Measurements from ENCODE around the gene SETD3.

The SETD3 gene

DNA sequence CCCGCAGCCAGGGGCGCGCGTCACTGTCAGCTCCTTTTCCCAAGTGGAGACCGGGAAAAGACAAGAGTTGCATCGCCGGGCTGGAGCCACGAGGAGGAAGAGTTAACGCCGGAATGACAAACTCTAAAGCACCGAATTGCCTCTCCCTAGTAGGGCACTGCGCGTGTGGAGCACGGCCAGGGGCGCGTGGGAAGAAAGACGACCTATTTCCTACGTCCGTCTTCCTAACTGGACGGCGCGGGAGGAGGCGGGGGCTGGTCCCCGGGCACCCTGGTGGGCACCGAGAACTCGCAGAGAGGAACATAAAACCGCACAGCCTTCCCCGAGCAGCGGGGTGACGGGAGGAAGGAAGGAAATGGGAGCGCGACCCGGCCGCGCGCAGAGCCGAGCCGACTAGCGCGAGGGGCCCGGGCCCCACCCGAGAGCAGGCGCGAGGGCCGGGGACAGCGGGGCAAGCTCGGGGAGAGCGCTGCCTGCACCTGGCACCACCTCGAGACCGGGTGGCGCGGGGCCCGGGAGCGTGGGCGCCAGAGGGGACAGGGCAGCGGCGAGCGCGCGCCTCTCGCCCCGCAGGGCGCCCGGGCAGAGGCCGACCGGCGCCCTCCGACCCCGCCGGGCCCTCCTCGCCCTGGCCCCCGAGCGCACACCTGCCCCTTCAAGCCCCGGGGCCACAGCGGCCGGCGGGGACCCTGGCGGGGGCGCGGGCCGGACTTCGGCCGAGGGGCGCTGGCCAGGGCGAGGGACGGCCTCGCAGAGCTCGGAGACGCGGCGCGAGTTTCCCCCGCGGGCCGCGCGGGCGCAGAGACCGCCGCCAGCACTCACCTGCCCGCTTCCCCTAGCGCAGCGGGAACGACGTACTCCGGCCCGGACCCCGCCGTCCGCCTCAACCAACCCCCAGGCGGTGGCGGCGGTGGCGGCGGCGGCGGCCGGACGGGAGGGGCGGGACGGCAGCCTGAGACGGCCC lies at the start of gene SETD3:
SETD3 (minus strand) TSS at position 954 of the 964 bp plus-strand sequence. CDS start 15,054 bp downstream, outside the sequence.
- DNase-seq, result peak; percentile 32

DNA sequence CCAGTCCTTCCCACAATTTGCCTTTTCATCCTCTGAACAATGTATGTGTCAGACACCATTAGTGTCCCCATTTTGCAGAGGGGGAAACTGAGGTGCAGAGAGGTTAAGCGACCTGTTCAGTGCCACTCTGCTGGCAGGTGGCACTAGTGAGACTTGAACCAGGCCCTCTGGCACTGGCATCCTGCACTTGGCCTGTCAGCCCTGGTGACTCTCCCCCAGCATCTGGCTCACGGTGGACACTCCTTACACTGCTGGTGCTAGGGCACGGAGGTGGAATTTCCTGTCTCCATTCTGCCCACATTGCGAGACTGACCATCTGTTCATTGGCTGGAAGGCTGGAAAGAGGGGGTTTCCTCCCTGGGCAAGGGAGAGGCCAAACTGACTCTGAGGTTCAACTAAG lies 49.2 kb upstream of the SETD3 start:
- DNase-seq, result no peak

DNA sequence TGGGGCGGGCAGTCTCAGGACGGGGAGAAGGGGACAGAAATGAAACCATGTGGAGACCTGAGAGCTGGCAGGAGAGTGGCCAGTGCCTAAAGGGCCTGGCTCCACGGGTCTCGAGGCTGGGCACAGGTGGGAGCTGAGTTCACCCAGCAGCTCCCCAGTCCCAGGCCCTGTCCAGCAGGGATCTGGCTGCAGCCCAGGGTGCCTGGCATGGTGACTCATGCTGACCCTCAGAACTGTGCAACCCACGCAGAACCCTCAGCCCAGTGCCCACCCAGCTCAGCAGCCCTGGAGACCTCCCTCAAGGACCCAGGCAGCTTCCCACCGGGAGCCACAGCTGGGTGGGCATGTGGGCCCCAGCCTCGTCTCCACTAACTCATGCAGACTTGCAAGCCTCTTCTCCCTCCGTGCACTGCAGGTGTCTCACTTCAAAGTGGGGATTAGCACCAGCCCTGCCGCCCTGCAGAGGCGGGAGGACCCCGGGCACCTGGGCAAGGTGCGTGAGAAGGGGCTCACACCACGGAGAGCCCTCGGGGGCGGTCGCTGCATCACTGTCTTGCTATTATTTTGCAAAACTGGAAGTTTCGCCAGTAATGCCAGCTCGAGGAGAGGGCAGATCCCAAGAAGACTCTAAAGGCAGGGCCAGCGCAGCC lies 46.9 kb upstream of the SETD3 start:
- no peak for DNase-seq

DNA sequence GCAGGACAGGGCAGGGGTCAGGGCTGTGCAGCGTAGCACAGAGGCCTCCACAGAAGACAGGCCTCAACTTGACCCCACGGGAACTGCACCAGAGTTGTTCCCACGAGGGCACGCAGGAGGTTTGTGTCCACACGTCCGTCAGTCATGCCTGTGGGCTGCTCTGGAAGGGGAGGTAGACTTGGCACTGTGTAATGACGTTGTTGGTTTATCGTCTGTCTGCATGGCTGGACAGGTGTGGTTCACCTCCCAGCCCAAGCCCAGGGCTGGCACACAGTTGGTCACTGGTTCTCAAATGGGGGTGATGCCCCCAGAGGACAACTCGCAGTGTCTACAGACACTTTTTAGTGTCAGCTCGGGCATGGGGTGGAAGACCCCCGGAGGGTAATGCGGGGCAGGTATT lies 46.4 kb upstream of the SETD3 start:
- DNase-seq, result no peak

DNA sequence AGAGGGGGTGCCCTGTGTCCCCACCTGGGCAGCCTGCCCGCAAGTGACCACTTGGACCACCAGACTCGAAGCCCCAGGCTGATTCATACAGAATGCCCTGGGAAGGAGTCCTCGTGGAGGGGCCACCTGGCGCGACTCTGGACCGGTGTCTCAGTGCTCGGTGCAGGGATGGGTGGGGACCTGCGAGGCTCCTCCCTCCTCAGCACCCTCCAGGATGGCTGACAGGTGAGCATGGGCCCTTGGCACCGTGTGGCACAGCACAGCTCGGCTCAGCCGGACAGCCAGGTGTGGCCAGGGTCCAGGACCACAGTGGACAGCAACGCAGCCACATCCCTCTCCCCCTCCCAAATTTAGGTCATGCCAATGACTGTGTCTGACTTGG lies 45.0 kb upstream of the SETD3 start:
- DNase-seq, result no peak

DNA sequence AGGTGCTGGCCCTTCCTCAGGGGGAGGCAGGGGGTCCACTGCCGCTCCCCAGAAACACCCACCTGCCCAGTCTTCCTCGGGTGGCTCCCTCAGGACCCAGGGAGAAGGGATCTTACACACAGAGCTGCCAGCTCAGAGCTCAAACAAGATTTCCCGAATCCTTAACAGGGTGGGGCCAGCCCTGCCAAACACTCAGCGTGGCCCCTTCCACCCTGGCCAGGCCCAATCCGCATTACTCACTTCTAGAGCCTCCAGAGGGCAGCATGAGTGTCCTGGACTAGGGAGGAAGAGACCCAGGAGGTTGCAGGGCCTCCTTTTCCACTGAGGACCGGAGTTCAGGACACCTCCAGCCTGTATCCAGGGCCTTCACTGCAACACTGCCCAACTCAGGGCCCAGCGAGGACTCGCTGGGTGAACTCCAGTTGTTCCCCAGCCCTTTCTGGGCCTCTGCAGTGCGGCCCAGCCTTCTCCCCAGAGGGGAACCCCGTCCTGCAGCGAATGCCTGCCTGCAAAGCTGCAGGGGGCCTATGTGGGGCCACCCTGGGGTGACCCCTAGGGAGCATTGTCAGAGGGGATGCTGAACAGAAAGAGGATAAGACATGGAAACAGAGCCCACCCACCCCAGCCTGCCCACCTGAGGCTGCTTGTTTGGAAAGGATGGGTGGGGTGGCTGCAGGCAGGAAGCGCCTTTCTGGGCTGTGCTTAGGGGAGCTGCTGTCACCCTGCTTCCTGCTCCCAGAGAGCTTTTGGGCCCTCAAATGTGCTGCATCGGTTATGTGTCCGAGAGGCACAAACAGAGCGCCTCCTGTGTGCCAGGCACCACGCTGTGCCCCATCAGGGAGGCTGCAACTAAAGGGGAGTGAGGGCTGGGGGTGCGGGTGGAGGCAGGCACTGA lies 44.4 kb upstream of the SETD3 start:
- DNase-seq, result no peak

DNA sequence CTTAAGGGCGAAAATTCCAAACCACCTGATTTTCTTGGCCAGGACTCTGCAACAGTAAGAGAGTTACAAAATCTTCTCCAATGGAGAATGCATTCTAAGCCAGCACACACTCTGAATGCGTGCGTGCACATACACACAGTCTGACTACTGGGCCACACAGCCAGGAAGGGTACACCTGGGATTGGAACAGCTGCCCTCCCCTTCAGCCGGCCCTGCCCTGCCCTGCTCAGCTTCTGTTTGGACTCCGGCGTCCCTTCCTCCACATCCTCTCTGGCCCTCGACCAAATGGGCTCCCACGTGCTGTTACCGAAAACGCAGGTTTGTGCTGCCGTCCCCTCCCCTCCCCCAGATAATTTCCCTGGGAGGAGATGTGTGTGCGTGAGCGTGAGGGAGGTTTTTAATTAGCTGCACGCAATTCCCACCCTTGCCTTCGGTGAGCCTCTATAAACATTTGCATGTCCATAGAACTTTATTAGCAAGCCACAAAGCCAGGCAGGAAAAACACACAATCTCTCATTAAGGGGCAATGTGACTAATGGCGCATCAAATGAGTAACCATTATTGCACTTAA lies 43.5 kb upstream of the SETD3 start:
- DNase-seq, result no peak

DNA sequence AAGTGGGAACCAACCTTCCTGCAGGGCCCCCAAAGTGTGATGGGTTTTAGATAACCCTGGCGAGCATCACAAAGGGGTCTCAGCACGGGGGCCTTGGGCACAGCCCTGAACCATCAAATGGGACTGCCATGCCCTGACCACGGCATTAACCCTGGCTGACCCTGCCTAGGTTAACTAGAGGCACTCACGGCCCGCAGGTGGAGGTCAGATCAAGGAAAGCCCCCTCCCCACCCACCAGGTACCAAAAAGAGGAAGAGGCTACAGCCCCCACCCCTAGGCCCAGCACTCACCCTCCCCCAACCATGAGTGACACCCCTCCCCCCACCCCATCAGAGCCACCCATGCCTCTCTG lies 43.0 kb upstream of the SETD3 start:
- DNase-seq, result no peak

DNA sequence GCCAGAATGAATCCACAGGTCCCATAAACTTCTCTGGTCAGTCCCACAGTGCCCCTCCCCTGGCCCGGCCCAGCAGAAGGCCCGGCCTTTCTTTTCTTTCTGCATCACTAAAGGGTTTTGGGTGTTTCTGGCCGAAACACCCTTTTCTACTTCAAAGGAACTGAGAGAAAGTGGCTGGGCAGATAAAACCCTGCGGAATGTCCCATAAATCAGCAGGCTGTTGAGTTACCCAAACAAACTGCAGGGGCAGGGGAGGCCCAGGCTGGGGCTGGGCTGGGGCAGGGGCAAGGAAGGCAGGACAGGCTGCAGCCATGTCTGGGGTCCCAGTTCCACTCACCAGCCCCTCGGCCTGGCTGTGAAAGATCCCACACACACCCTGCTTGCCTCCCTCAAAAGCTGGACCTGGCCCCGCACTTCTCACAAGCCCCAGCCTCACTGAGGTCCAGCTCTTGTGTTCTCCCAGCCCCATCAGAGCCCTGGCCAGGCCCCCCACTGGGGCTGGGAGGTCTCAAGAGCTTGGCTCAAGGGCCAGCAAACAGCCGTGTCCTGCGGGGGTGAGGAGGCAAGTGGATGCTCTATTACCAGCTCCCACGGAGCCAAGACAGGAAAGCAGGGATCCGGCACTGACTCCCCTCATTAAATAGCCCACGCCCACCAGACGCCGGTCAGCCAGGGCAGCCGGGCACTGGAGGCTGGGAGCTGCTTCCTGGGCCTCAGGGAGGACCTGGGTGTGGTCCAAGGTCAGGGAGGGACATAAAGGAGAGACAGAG lies 42.5 kb upstream of the SETD3 start:
- no peak for DNase-seq

DNA sequence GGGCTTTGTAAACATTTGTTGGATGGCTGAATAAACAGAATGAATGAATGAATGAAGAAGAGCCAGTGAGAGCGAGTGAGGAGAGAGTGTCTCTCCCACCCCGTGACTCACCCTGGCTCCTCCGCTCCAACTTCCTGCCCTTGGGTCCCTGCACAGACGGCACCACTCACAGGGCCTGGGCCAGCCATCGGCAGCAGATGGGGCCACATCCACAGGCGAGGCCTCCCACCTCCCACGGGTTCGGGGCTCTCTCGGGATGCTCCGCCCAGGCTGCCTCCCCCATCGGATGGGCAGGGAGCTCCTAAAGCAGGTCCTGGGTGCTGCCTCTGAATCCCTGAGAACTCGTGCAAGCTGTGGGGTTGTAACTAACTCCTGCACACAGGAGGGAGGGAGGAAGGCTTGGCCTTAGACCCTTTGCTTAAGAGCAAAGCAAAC lies 41.8 kb upstream of the SETD3 start:
- DNase-seq, result no peak

DNA sequence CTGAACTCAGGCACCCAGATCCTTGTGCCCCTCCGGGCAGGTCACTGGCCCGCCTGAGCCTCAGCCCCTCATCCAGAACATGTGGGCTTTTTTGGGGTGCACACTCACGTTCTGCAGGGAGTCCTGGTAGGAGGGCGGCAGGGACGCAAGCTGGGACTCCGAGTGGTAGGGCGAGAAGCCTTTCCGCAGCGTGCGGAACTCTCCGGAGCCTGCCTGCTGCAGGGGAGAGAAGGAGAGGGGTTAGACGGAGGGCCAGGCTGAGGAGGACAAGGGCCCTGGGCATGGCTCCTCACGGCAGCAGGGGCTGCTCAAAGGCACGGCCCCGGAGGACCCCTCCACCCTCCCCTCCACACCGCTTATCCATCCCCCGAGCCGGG lies 41.4 kb upstream of the SETD3 start:
- DNase-seq, result no peak

DNA sequence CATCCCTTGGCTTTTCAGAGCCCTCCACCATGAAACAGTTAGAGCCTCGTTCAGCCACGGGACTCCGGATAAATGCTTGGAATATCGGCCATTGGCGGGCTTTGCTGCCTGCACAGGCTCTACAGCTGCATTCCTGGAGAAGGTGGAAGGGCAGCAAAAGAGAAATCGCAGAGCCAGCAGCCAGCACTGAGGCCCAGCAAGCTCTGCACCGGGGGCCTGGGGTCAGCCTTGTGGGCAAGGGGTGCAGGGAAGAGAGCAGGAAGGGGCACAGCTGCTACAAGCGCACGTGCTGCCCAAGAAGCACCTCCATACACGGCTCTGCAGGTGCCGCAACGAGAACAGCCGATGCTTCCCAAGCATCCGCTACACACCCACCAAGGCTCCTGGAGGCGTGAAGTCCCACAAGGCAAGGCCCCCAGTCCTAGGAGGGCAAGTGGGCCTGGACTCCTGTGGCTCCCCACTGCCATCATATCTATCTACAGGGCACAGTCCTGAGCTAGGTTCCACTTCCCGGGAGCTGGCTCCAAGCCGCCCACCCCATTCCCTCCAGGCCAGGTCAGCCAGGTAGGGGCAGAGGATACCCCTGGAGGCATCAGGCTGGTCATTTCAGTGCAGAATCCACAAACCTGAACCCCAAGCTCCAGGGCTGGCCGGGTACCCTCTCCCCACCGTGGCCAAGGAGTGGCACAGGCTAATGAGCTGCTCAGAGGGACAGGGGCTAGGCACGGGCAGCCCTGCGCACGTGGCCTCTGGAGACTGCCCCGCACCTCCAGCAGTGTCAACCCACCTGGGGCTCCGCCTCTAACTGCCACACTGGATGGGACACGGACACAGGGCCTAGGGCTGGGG lies 40.7 kb upstream of the SETD3 start:
- DNase-seq, result no peak

DNA sequence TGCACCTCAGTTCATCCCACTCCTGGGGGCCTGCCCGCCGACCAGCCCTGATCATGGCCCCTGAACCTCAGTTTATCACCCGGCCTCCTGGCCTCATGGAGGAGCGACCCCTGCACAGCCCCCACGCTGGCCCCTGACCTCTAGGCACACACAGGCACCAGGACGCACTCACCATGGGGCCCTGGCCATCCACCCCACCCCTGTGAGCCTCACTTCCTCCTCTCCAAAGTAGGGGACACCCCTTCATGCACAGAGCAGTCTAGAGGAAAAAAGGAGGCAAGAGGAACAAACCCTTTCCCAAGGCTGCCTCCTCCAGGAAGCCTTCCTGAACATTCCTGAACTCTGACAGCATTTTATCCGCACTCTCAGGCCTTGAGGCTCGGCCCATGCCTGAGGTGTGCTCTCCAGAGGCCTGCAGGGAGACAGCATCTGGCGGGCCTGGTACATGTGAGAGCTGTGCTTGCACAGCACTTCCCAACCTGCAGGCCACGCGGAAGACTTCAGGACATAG lies 40.0 kb upstream of the SETD3 start:
- DNase-seq, result no peak

DNA sequence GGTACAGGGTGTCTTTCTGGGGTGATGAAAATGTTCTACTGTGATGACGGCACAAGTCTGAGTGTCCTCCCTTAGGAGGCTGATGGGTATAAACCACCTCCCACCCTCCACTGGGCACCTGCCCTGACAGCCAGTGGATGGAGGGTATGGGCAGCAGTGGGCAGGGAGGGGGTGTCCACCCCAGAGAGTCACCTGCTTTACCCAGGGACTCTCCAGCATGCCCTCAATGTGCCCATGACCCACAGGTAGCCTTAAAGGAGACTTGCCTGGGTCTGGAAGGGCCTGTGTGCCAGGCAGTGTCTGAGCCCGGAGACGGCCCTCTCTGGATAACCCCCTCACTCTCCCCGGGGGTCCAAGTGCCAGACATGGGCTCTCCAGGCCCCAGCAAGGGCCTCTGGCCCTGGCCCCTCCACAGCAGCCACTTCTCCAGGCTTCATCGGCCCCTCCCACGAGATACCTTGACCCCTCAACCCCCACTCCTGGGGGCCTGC lies 39.3 kb upstream of the SETD3 start:
- DNase-seq, result no peak

DNA sequence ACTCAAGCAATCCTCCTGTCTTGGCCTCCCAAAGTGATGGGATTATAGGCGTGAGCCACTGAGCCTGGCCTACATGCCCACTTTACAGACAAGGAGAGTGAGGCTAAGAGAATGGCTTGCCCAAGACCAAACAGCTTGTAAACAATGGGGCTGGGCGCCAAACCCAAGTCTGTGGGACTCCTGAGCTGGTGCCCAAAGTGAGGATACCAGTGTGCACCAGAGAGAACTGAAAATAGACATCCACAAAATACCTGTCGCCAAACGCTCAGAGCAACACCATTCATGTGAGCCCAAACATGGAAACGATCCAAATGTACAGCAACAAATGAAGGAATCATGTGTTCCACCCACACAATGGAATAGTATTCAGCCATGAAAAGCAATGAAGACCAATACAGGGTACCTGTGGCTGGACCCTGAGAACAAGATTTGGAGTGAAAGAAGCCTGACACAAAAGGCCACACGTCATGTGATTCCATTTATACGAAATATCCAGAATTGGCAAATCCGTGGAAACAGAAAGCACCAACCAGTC lies 38.8 kb upstream of the SETD3 start:
- no peak for DNase-seq

DNA sequence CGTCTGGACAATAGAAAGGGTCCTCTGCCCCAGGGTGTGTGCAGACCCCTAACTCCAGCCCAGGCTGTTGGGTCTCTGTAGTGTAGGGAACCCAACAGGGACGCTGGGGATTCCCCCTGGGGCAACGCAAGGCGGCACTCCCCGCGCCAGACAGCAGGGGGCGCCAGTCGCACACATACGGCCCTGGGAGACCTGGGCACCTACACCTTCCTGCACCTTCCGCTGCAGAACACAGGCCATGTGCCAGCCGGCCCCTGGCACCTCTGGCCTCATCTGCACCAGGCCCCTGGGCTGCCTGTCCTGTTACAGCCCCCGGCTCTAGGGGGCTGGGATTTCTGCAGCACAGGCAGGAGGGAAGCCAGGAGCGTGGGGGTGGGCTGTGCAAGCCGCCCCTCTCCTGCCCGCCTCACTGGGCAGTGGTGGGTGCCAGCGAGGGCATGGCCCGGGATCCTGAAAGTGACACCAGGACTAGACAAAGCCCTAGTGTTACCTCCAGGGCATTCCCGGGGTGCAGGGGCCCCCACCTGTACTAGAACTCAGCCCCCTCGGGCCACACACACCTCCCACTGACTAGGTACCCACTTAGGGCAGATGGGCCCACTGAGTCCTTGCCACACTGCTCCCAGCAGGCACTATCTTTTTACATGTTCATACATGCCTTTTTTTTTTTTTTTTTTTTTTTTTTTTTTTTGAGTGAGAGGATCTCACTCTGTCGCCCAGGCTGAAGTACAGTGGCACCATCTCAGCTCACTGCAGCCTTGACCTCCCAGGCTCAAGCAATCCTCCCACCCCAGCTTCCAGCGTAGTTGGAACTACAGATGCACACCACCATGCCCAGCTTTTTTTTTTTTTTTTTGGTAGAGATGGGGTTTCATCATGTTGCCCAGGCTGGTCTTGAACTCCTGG lies 38.0 kb upstream of the SETD3 start:
- DNase-seq, result peak; percentile 62

DNA sequence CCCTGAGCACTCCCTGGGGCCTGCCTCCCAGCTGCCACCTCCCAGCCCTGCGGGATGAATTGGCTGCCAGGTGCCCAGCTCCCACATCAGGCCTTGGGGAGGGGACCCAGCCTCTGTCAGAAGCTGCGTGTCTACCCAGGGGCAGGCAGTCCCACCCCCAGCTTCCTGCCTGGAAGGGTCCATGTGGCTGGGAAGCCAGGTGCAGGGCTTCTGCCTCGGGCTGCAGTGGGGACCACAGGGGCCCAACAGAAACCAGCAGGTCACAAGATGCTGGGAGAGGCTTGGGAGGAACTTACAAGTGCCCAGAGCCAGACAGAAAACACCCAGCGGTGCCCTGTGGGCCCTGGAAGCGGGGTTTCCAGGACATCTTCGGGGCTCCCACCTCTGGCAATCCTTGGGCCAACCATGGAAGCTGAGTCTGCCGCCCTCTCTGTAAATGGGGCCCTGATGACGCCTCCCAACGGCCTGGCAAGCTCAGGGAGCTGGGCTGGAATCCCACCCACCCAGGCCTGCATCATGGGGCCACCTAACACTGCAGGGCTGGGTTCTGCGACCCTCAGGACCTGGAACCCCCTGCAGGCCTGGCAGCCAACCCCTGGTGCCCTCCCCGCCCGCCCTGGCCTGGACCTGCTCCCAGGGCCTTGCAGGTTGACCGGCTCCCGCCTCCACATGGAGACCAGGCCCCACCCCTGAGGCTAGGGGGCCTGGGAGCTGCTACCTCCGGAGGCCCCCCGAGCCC lies 37.2 kb upstream of the SETD3 start:
- no peak for DNase-seq

DNA sequence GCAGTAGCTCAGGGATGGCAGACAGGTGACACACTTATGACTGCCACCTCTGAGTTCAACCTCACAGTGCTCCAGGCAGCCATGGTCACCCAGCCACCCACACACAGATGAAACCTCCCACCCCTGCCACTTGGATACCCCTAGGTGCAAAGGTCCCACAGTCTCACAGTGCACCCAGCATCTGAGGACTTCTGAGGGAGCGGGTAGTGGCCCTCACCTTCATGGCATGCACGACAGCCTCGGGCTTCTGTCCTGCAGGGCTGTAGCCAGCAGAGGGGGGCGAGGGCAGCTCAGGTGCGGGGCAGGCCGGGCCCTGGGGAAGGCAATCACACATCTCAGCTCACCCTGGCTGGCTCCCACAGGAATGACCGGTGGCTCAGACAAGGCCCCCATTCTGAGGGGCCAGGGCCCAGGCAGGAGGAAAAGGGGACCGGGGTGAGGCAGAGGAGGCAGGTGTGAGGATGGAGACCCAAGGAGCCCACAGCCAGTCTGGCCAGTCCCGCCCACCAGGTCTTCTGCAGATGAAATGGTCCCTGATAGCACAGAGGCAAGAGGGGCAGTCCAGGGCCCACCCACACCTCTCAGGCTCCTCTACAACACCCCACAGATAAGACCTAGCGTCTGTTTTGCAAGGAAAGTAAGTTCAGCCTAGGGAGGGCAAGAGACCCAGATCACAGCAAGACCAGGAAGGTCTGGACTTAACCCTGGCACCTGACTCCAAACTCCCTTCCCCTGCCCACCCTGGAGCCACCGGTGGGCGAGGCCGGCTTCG lies 36.4 kb upstream of the SETD3 start:
- no peak for DNase-seq
